H1 (cell line): Measurements from ENCODE around the gene VSNL1. TPM values are rescaled to one million over a fixed set of nuclear protein-coding genes. Genes with fewer than 3 reads are reported as not detected.

Source experiments
- CHD7 ChIP-seq: fragments of 300-600 bp; sonication (generic); IDR thresholded peaks from 2 replicates; pipeline ENCODE4 v1.7.1; 2012; ENCODE audit warnings: low read length, moderate library complexity, mild to moderate bottlenecking, inconsistent platforms; ENCODE audit not compliant: insufficient replicate concordance
- polyA plus RNA-seq, 7 experiments: library from polyadenylated mRNA; depleted of rRNA in 3 of 7; stranded (reverse) in 5 of 7; unstranded in 2 of 7; fragments of >200 nt in 5 of 7; fragments of 200-250 nt in 2 of 7; gene quantifications; 1 replicate in 5 of 7; 2 replicates in 1 of 7; 4 replicates in 1 of 7; pipeline versions ENCODE4 v1.2.1 to v1.2.3, GENCODE V29; 2011 to 2013; ENCODE audit warnings: missing spikeins in 2 of 7, mixed read lengths in 2 of 7
- total RNA-seq: library from RNA; stranded (reverse); fragmentation: NEBNext Ultra II Directional; extraction: Animal tissue kit (Norgen Biotek cat#: 25700); gene quantifications from 2 replicates; pipeline ENCODE4 v1.2.1, GENCODE V29; 2021

Gene VSNL1
- total and polyA plus RNA-seq, 2 of the 8 experiments (the other 6 are each of a cell fraction or from before 2014, with no cell fraction given), result 49.4 to 108 TPM

GRCh38 chr2:17578466-17578928 lies 38.0 kb downstream of the VSNL1 start (continued):
- no peak for TF ChIP-seq CHD7
